ENCODE data around the gene GFRA1.

DNA sequence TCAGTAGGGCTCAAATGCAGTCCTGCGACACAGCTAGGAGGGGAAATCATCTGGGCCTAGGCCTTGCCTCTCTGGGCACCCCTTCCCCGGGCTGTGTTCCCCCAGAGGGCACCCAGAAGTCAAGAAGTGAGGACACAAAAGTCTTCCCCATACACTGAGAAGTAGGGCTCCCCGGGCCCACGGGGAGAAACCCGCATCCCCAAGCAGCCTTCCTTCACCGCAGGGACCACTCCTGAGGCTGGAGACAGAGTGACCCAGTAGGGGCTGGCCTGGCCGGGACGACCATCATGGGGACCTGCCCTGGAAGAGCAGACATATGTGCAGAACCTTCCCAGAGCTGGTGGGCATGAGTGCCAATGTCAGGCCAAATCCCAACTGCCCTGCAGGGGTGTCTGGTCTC lies 163.5 kb downstream of the GFRA1 start:
- TF ChIP-seq, protein P1, sequence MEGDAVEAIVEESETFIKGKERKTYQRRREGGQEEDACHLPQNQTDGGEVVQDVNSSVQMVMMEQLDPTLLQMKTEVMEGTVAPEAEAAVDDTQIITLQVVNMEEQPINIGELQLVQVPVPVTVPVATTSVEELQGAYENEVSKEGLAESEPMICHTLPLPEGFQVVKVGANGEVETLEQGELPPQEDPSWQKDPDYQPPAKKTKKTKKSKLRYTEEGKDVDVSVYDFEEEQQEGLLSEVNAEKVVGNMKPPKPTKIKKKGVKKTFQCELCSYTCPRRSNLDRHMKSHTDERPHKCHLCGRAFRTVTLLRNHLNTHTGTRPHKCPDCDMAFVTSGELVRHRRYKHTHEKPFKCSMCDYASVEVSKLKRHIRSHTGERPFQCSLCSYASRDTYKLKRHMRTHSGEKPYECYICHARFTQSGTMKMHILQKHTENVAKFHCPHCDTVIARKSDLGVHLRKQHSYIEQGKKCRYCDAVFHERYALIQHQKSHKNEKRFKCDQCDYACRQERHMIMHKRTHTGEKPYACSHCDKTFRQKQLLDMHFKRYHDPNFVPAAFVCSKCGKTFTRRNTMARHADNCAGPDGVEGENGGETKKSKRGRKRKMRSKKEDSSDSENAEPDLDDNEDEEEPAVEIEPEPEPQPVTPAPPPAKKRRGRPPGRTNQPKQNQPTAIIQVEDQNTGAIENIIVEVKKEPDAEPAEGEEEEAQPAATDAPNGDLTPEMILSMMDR (IDR thresholded peaks at IDR 0.05; ENCODE audit: borderline replicate concordance, extremely low read depth, low read length, poor library complexity, severe bottlenecking), result no peak
- TF ChIP-seq EZH2 (IDR thresholded peaks at IDR 0.05; ENCODE audit: borderline replicate concordance, low read depth, low read length, severe bottlenecking), result no peak
